GM12878 (cell line): ENCODE measurements around the gene NFYB. TPM values are rescaled to one million over a fixed set of nuclear protein-coding genes. Genes with fewer than 3 reads are reported as not detected.

Source experiments
- ATAC-seq: fragments of 200-7000 bp; cut with Tn5 transposase; 3 replicates; pipeline ENCODE4 v1.9.1; 2020; ENCODE audit warnings: mild to moderate bottlenecking, moderate library complexity
- BruUV-seq: library from RNA; stranded (reverse); fragments of 400-500 nt; replicated peaks from 2 replicates; lab custom pipeline; 2021; lab: Mats Ljungman, UMichigan
- CTCF ChIA-PET: fragments of 300-600 bp; sonication (Branson Sonifier 250); formaldehyde crosslinking; extraction: SDS; loops from one replicate; lab custom pipeline; 2021; ENCODE audit warnings: inconsistent platforms; lab: Yijun Ruan, JAX
- POLR2A ChIA-PET: fragments of 350-600 bp; formaldehyde crosslinking; extraction: SDS; loops from one replicate; lab custom pipeline; 2021; ENCODE audit warnings: inconsistent platforms; lab: Charles Lee
- RAD21 ChIA-PET: fragments of 300-600 bp; sonication (Branson Sonifier 250); formaldehyde crosslinking; loops from one replicate; lab custom pipeline; 2023; ENCODE audit warnings: antibody characterized with exemption; ENCODE audit not compliant: unreplicated experiment; lab: Charles Lee
- SMC1A ChIA-PET: fragments of 300-600 bp; sonication (Branson Sonifier 250); formaldehyde crosslinking; loops from one replicate; lab custom pipeline; 2023; ENCODE audit not compliant: unreplicated experiment, uncharacterized antibody; lab: Charles Lee
- DNase-seq: peaks from one replicate; pipeline ENCODE4 v3.0.0-alpha.2; 2011; ENCODE audit warnings: low read depth, low spot score
- FAIRE-seq: peaks from 3 replicates; lab custom pipeline; 2011; peaks lifted over from hg19 to GRCh38; lab: Jason Lieb, UNC
- H2AFZ ChIP-seq: 2 replicates; pipeline ENCODE4 v1.6.0; 2011; ENCODE audit warnings: low read depth, low read length, control low read depth; ENCODE audit not compliant: control insufficient read depth
- H3K27ac ChIP-seq: 2 replicates; pipeline ENCODE4 v1.5.1; 2011; ENCODE audit warnings: control low read depth; ENCODE audit not compliant: control insufficient read depth, insufficient read depth
- H3K27me3 ChIP-seq, 2 experiments: replicated peaks in 1 of 2; 2 replicates each; pipeline versions ENCODE4 v1.6.0 to v1.6.1; 2011; ENCODE audit warnings: low read length in 1 of 2; ENCODE audit not compliant: control insufficient read depth in 2 of 2, insufficient read depth in 2 of 2
- H3K36me3 ChIP-seq, 2 experiments: 2 replicates each; pipeline ENCODE4 v1.5.1; 2011; ENCODE audit warnings: low read length in 1 of 2; ENCODE audit not compliant: control insufficient read depth in 2 of 2, insufficient read depth in 2 of 2
- H3K4me1 ChIP-seq: 2 replicates; pipeline ENCODE4 v1.6.1; 2011; ENCODE audit warnings: mild to moderate bottlenecking, low read length, moderate library complexity, mixed read lengths; ENCODE audit not compliant: control insufficient read depth, insufficient read depth
- H3K4me2 ChIP-seq: 2 replicates; pipeline ENCODE4 v1.6.0; 2011; ENCODE audit warnings: control low read depth; ENCODE audit not compliant: control insufficient read depth, insufficient read depth
- H3K4me3 ChIP-seq: fragments of 200-600 bp; sonication (generic); 2 replicates; pipeline ENCODE4 v1.5.1; 2016
- H3K79me2 ChIP-seq: 2 replicates; pipeline ENCODE4 v1.6.0; 2011; ENCODE audit warnings: low read length; ENCODE audit not compliant: control insufficient read depth, insufficient read depth
- H3K9ac ChIP-seq: 2 replicates; pipeline ENCODE4 v1.8.0; 2011; ENCODE audit warnings: low read length, control low read depth, mixed read lengths; ENCODE audit not compliant: control insufficient read depth, insufficient read depth
- H3K9me3 ChIP-seq: replicated peaks from 3 replicates; pipeline ENCODE4 v1.5.1; 2011; ENCODE audit warnings: mild to moderate bottlenecking, low read length; ENCODE audit not compliant: control insufficient read depth, insufficient read depth
- H4K20me1 ChIP-seq: 2 replicates; pipeline ENCODE4 v1.6.0; 2011; ENCODE audit not compliant: control insufficient read depth, insufficient read depth
- BACH1 ChIP-seq: fragments of 450-650 bp; IDR thresholded peaks from 2 replicates; pipeline ENCODE4 v1.6.1; 2017; ENCODE audit warnings: mild to moderate bottlenecking, borderline replicate concordance
- BCL11A ChIP-seq: IDR thresholded peaks from 2 replicates; pipeline ENCODE4 v1.6.1; 2011; ENCODE audit warnings: low read depth, low read length
- CBX3 ChIP-seq: fragments of 200-600 bp; sonication (generic); IDR thresholded peaks from 2 replicates; pipeline ENCODE4 v1.6.1; 2016; ENCODE audit warnings: low read depth, borderline replicate concordance
- EGR1 ChIP-seq, 2 experiments: IDR thresholded peaks; 1 replicate in 1 of 2; 2 replicates in 1 of 2; pipeline ENCODE4 v1.6.1; 2011 to 2012; ENCODE audit warnings: low read depth in 2 of 2, low read length in 2 of 2, borderline replicate concordance in 1 of 2, mild to moderate bottlenecking in 1 of 2, moderate library complexity in 1 of 2
- ESRRA ChIP-seq: IDR thresholded peaks from 2 replicates; pipeline ENCODE4 v1.6.1; 2012; ENCODE audit warnings: mild to moderate bottlenecking, low read length, improper control_type of control experiment
- MEF2B ChIP-seq: fragments of 450-650 bp; IDR thresholded peaks from 2 replicates; pipeline ENCODE4 v1.6.1; 2018; ENCODE audit warnings: mild to moderate bottlenecking, moderate library complexity; ENCODE audit not compliant: partially characterized antibody, poor library complexity, severe bottlenecking
- NBN ChIP-seq: fragments of 450-650 bp; IDR thresholded peaks from 2 replicates; pipeline ENCODE4 v1.6.1; 2016
- NRF1 ChIP-seq: conservative IDR thresholded peaks from 2 replicates; pipeline ENCODE4 v1.6.1; 2011; ENCODE audit warnings: mild to moderate bottlenecking, low read depth, low read length, improper control_type of control experiment
- PML ChIP-seq: IDR thresholded peaks from 2 replicates; pipeline ENCODE4 v1.6.1; 2012; ENCODE audit warnings: low read length, inconsistent platforms
- RCOR1 ChIP-seq: conservative IDR thresholded peaks from 2 replicates; pipeline ENCODE4 v1.6.1; 2012; ENCODE audit warnings: low read depth, low read length, improper control_type of control experiment
- SUZ12 ChIP-seq: fragments of 200-600 bp; sonication (generic); IDR thresholded peaks from one replicate; pipeline ENCODE4 v1.6.1; 2018; ENCODE audit warnings: antibody characterized with exemption, mild to moderate bottlenecking; ENCODE audit not compliant: unreplicated experiment
- YY1 ChIP-seq: IDR thresholded peaks from 2 replicates; pipeline ENCODE4 v1.6.1; 2011; ENCODE audit warnings: low read depth, mild to moderate bottlenecking, low read length
- ZBTB40 ChIP-seq: fragments of 450-650 bp; IDR thresholded peaks from 2 replicates; pipeline ENCODE4 v1.6.1; 2016; ENCODE audit warnings: mild to moderate bottlenecking, moderate library complexity, borderline replicate concordance
- WGBS: methylation state at CpG from one replicate; pipeline ENCODE4 v1.1.6; 2016; ENCODE audit warnings: low lambda C conversion rate; ENCODE audit not compliant: insufficient replicate concordance, insufficient coverage; ENCODE audit errors: missing lambda C conversion rate; 5-methylcytosine and 5-hydroxymethylcytosine counted together
- in situ Hi-C: fragments of 300-500 bp; cut with MboI; formaldehyde crosslinking; loops from 9 replicates; pipeline ENCODE4 v1.14.3; 2018; ENCODE audit warnings: mixed read lengths
- intact Hi-C: fragments of 100-400 bp; cut with micrococcal nuclease; formaldehyde crosslinking; loops from one replicate; pipeline ENCODE4 v1.14.2; 2022; ENCODE audit not compliant: unreplicated experiment
- polyA plus RNA-seq, 11 experiments: library from polyadenylated mRNA; depleted of rRNA in 4 of 11; unstranded in 6 of 11; stranded (reverse) in 5 of 11; fragments of >200 nt; fragmentation: Nextera tagmentation in 4 of 11; fragmentation: Illumina TruSeq in 1 of 11; extraction: Ambion mirVana in 4 of 11; extraction: Trizol in 1 of 11; gene quantifications; 1 replicate in 1 of 11; 2 replicates in 10 of 11; pipeline versions ENCODE4 v1.2.1 to v1.2.3, GENCODE V29; 2011 to 2016; ENCODE audit warnings: inconsistent platforms in 2 of 11, missing spikeins in 2 of 11, low read depth in 1 of 11
- total RNA-seq, 4 experiments: library from RNA; depleted of rRNA in 3 of 4; stranded (reverse); fragments of >200 nt in 3 of 4; fragmentation: Illumina TruSeq in 1 of 4; extraction: Trizol in 1 of 4; gene quantifications; 2 replicates each; pipeline versions ENCODE4 v1.2.1 to v1.2.3, GENCODE V29; 2013 to 2021

Gene NFYB
- total and polyA plus RNA-seq, 10 of the 15 experiments (the other 5 are each of a cell fraction or from before 2014, with no cell fraction given), result 13.8 to 42.3 (median 28.2) TPM

GRCh38 chr12:104091136-104091535 lies 46.9 kb downstream of the NFYB start:
- no peaks in the 10 kb centered on the region for H3K27me3 ChIP-seq
- CTCF ChIA-PET, result interaction anchor here (1.3 to 2.9 kb wide), 2 partner anchors 18 to 49 kb away, joined by 3 to 13 read pairs; no protein-coding TSS in a partner anchor
- no peak overlapping the region for H3K4me3 ChIP-seq
- H3K27ac ChIP-seq, result no peak overlapping the region
- H3K9ac ChIP-seq, result no peak overlapping the region
- no peaks in the 10 kb centered on the region for H4K20me1 ChIP-seq
- FAIRE-seq, result no peak
- intact Hi-C loops (no loop called here), in situ Hi-C loops (no loop called here)
- no peak for ATAC-seq
- no peak for TF ChIP-seq MEF2B
- no peak for TF ChIP-seq PML
- TF ChIP-seq EGR1 (IDR thresholded peaks at IDR 0.05; ENCODE audit: borderline replicate concordance in 1 of 2, low read depth in 2 of 2, low read length in 2 of 2), result no peak
- TF ChIP-seq NBN, result no peak
- no peak for TF ChIP-seq RCOR1
- no peak for TF ChIP-seq NRF1
- TF ChIP-seq BACH1, result no peak
- no peak for TF ChIP-seq ZBTB40
- TF ChIP-seq ESRRA, result no peak
- TF ChIP-seq SUZ12, result no peak
- TF ChIP-seq YY1, result no peak
- no peak for TF ChIP-seq CBX3
- TF ChIP-seq BCL11A, result no peak
- SMC1A ChIA-PET, result interaction anchor here (0.6 to 1.6 kb wide), 5 partner anchors 9 to 53 kb away, joined by 3 to 6 read pairs (median 4); no protein-coding TSS in a partner anchor
- BruUV-seq, result no TSS peak
- H2AFZ ChIP-seq, result no peak overlapping the region
- H3K36me3 ChIP-seq, result peaks cover 0 to 5% of the 10 kb centered on the region in 2 experiments; a peak in 1 of 4 replicates
- POLR2A ChIA-PET, result no interaction called here
- no peak overlapping the region for H3K4me2 ChIP-seq
- H3K9me3 ChIP-seq, result no peaks in the 10 kb centered on the region
- WGBS, result 99% methylated on average over 4 of the region's 4 CpGs
- no peaks in the 10 kb centered on the region for H3K4me1 ChIP-seq
- DNase-seq, result no peak
- H3K79me2 ChIP-seq, result no peaks in the 10 kb centered on the region
- RAD21 ChIA-PET, result no interaction called here
